Testis (tissue), 3 donors: ENCODE data around the gene SLC37A1. TPM values are rescaled to one million over a fixed set of nuclear protein-coding genes. Genes with fewer than 3 reads are reported as not detected.

Source experiments
- DNase-seq: peaks from one replicate; pipeline ENCODE4 v3.0.0-alpha.2; 2019
- H3K27ac ChIP-seq, 2 donors: fragments of 200-600 bp; sonication (generic); one replicate each; pipeline ENCODE4 v1.5.1; 2019
- H3K27me3 ChIP-seq: fragments of 200-600 bp; sonication (generic); one replicate; pipeline ENCODE4 v1.5.1; 2019
- H3K36me3 ChIP-seq: fragments of 200-600 bp; sonication (generic); one replicate; pipeline ENCODE4 v1.5.1; 2017; ENCODE audit warnings: low read depth; ENCODE audit errors: missing control alignments
- H3K4me1 ChIP-seq: fragments of 200-600 bp; sonication (generic); one replicate; pipeline ENCODE4 v1.5.1; 2019
- H3K4me3 ChIP-seq, 2 donors: fragments of 200-600 bp; sonication (generic); one replicate each; pipeline ENCODE4 v1.5.1; 2017 to 2019
- H3K9me3 ChIP-seq: fragments of 200-600 bp; sonication (generic); one replicate; pipeline ENCODE4 v1.5.1; 2017
- CTCF ChIP-seq, 3 experiments: fragments of 450-650 bp in 2 of 3; fragments of 200-600 bp in 1 of 3; sonication (generic) in 1 of 3; IDR thresholded peaks; one replicate each; pipeline ENCODE4 v1.5.1; 2016 to 2019; ENCODE audit warnings: antibody characterized with exemption in 3 of 3, mild to moderate bottlenecking in 2 of 3, moderate library complexity in 1 of 3
- POLR2A ChIP-seq: fragments of 450-650 bp; IDR thresholded peaks from one replicate; pipeline ENCODE4 v1.6.1; 2017; ENCODE audit warnings: antibody characterized with exemption, mild to moderate bottlenecking, moderate library complexity
- WGBS, 2 donors: methylation state at CpG; one replicate each; pipeline ENCODE4 v1.1.5; 2018; 5-methylcytosine and 5-hydroxymethylcytosine counted together
- intact Hi-C: fragments of 100-400 bp; cut with DNase I; formaldehyde crosslinking; loops from one replicate; pipeline ENCODE4 v1.15.1; 2023; ENCODE audit warnings: low total_unique reads
- polyA plus RNA-seq: library from polyadenylated mRNA; stranded (reverse); fragments of 350-450 nt; fragmentation: Illumina TruSeq; extraction: RNeasy Lipid Tissue Mini Kit (QIAGEN cat#74804); gene quantifications from one replicate; pipeline ENCODE4 v1.2.3, GENCODE V29; 2014; ENCODE audit warnings: low read depth, low replicate concordance; ENCODE audit not compliant: insufficient read depth
- total RNA-seq, 2 donors: library from RNA; depleted of rRNA; stranded (reverse); fragments of >200 nt; gene quantifications; one replicate each; pipeline ENCODE4 v1.2.3, GENCODE V29; 2016

The SLC37A1 gene
- total and polyA plus RNA-seq, 3 donors from 2014 or later = 22.6 to 48.3 (median 24.3) TPM

GRCh38 chr21:42581336-42581992 is 67.8 kb downstream of the SLC37A1 start:
- peaks cover 21% of the 10 kb centered on the region for H3K4me1 ChIP-seq
- H3K9me3 ChIP-seq = no peaks in the 10 kb centered on the region
- H3K27me3 ChIP-seq = no peaks in the 10 kb centered on the region
- peak overlapping the region in 1 of 2 donors; percentile 36 for H3K27ac ChIP-seq
- no peaks in the 10 kb centered on the region for H3K36me3 ChIP-seq
- H3K4me3 ChIP-seq = no peak overlapping the region
- intact Hi-C loops = no loop called here
- 61 to 68% methylated on average over 13 of the region's 13 CpGs for WGBS, 2 donors
- TF ChIP-seq CTCF (IDR thresholded peaks at IDR 0.05) = no peak
- no peak for TF ChIP-seq POLR2A
- DNase-seq = no peak

GRCh38 chr21:42581993-42582786 is 68.5 kb downstream of the SLC37A1 start:
- Histone ChIP-seq H3K9me3 (no peaks in the 10 kb centered on the region), H3K27ac (no peak overlapping the region), H3K36me3 (no peaks in the 10 kb centered on the region), H3K4me1 (peaks cover 21% of the 10 kb centered on the region), H3K27me3 (no peaks in the 10 kb centered on the region), H3K4me3 (no peak overlapping the region)
- TF ChIP-seq CTCF (IDR thresholded peaks at IDR 0.05) (no peak), POLR2A (no peak)
- 81 to 82% methylated on average over 16 to 17 of the region's 17 CpGs for WGBS, 2 donors
- intact Hi-C loops = no loop called here
- peak; percentile 45 for DNase-seq

GRCh38 chr21:42582787-42583476 is 69.3 kb downstream of the SLC37A1 start:
- TF ChIP-seq CTCF (IDR thresholded peaks at IDR 0.05) (no peak), POLR2A (no peak)
- H3K27me3 ChIP-seq = no peaks in the 10 kb centered on the region
- H3K9me3 ChIP-seq = no peaks in the 10 kb centered on the region
- DNase-seq = no peak
- no peak overlapping the region for H3K4me3 ChIP-seq
- WGBS, 2 donors = 87% methylated on average over 22 of the region's 22 CpGs
- H3K36me3 ChIP-seq = no peaks in the 10 kb centered on the region
- peak overlapping the region in 1 of 2 donors; percentile 0 for H3K27ac ChIP-seq
- peaks cover 21% of the 10 kb centered on the region for H3K4me1 ChIP-seq
- intact Hi-C loops = no loop called here

GRCh38 chr21:42583477-42584295 is 70.0 kb downstream of the SLC37A1 start:
- WGBS, 2 donors = 60 to 66% methylated on average over 6 to 20 of the region's 20 CpGs
- H3K27me3 ChIP-seq = no peaks in the 10 kb centered on the region
- no peaks in the 10 kb centered on the region for H3K9me3 ChIP-seq
- peak overlapping the region in 1 of 2 donors; percentile 0 for H3K27ac ChIP-seq
- no peak overlapping the region for H3K4me3 ChIP-seq
- peak; percentile 31 for DNase-seq
- H3K36me3 ChIP-seq = no peaks in the 10 kb centered on the region
- H3K4me1 ChIP-seq = peaks cover 21% of the 10 kb centered on the region
- TF ChIP-seq CTCF (IDR thresholded peaks at IDR 0.05) (no peak), POLR2A (no peak)
- intact Hi-C loops = no loop called here
